ENCODE data around the gene ART4. TPM values are rescaled to one million over a fixed set of nuclear protein-coding genes. Genes with fewer than 3 reads are reported as not detected.

ART4 gene
- total and polyA plus RNA-seq, 2 donors (not counting 3 experiments of a cell fraction or from before 2014, with no cell fraction given): 12.5 to 54.7 TPM

DNA sequence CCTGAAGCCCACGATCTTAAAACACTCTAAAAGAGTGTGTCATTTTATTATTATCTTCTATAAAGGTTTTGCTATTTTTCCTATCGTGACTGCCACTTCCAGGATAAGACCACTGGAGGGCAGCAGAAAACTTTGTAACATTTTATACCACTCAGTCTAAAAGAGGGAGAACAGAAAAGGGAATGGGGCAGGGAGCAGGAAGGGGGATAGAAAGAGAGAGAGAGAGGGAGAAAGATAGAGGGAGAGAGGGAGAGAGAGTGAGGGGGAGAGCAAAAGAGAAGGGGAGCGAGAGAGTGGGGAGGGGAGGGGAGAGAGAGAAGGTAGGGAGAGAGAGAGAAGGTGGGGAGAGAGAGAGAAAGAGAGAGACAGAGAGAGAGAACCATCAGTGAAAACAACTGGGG lies 2.0 kb upstream of the ART4 start:
- no peaks in the 10 kb centered on the region for H4K20me1 ChIP-seq (replicated peaks; ENCODE audit: control insufficient read depth, extremely low read depth, insufficient read depth, low read length)
- no peak overlapping the region for H3K9ac ChIP-seq (replicated peaks; ENCODE audit: extremely low read depth, insufficient read depth, low read length)
- H3K79me2 ChIP-seq (ENCODE audit: control insufficient read depth, insufficient read depth, low read length): peaks cover 15% of the 10 kb centered on the region
- dilution Hi-C loops (cut with MboI; ENCODE audit: extremely low pct_ligation_motif_present, low sequenced_read_pairs): no loop called here
- H3K9me3 ChIP-seq (replicated peaks; ENCODE audit: control insufficient read depth, insufficient read depth, low read length): no peaks in the 10 kb centered on the region
- DNase-seq (ENCODE audit: low read depth, low spot score) (peak; percentile 81), FAIRE-seq (peak; percentile 47)
- H3K9me1 ChIP-seq (replicated peaks; ENCODE audit: control insufficient read depth, extremely low read depth, insufficient read depth, low read length): no peaks in the 10 kb centered on the region
- CTCF ChIA-PET: interaction anchor here (0.7 to 7.4 kb wide), 16 partner anchors 11 to 382 kb away, joined by 3 to 97 read pairs (median 6); partner anchors contain the start of genes ARHGDIB and RERG
- POLR2A ChIA-PET: no interaction called here
- H3K27ac ChIP-seq (ENCODE audit: insufficient read depth, low read depth, low read length): no peak overlapping the region
- peaks cover 68% of the 10 kb centered on the region for H3K4me1 ChIP-seq (ENCODE audit: control insufficient read depth, extremely low read depth, insufficient read depth, low read length)
- TF ChIP-seq POLR2AphosphoS5 (IDR thresholded peaks at IDR 0.05; ENCODE audit: insufficient read depth, low read depth, low read length): no peak
- TF ChIP-seq CTCF (IDR thresholded peaks at IDR 0.05; ENCODE audit: extremely low read depth in 1 of 2, insufficient read depth in 1 of 2, low read depth in 1 of 2, low read length in 2 of 2): peak; percentile 55 to 61
- H3K4me2 ChIP-seq (ENCODE audit: insufficient read depth, low read length): no peak overlapping the region
- H3K4me3 ChIP-seq (replicated peaks in 1 of 3; ENCODE audit: insufficient read depth in 1 of 3, low read depth in 1 of 3, low read length in 3 of 3): no peak overlapping the region
- no TSS peak for BruUV-seq (replicated peaks)
- H3K36me3 ChIP-seq (ENCODE audit: control insufficient read depth in 2 of 2, extremely low read depth in 1 of 2, insufficient read depth in 2 of 2, low read length in 2 of 2): peaks cover 0 to 5% of the 10 kb centered on the region in 2 experiments
- intact Hi-C loops (cut with micrococcal nuclease): loop anchor here (1.0 to 2.0 kb wide), 12 partner anchors 34 to 424 kb away; partner anchors contain the start of genes ARHGDIB, C12orf60, RERG and WBP11
- H3K27me3 ChIP-seq (ENCODE audit: control insufficient read depth in 2 of 2, insufficient read depth in 2 of 2, low read length in 2 of 2): no peaks in the 10 kb centered on the region
- H2AFZ ChIP-seq (ENCODE audit: low read depth, low read length): peak overlapping the region; percentile 72

DNA sequence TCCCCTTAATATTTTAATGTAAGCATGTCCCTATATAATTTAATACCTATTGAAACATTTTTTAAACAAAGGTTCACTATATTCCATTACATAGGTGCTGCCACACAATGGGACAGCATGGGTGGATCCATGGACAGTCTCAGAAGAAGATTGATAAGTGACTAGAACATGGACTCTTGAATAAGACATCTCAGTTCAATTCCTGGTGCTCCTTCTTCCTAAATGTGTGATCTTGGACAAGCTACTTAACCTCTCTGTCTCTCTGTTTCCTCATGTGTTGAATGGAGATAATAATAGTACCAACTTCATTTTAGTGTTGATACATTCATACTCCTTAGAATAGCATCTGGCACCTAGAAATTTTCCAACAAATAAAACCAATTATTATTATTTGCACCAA lies 1.1 kb upstream of the ART4 start:
- TF ChIP-seq EZH2 (IDR thresholded peaks at IDR 0.05; ENCODE audit: borderline replicate concordance, low read depth, low read length, severe bottlenecking): no peak
- no peak for TF ChIP-seq POLR2A (IDR thresholded peaks at IDR 0.05; ENCODE audit: low read depth, low read length)
- no peak for TF ChIP-seq MYC (IDR thresholded peaks at IDR 0.05; ENCODE audit: low read depth, low read length)
- no peak for TF ChIP-seq FOS (IDR thresholded peaks at IDR 0.05; ENCODE audit: borderline replicate concordance, insufficient read depth, low read length)
- no peak for TF ChIP-seq GATA2 (IDR thresholded peaks at IDR 0.05; ENCODE audit: insufficient read depth, insufficient read length, low read depth, low read length)
- TF ChIP-seq, protein P1, sequence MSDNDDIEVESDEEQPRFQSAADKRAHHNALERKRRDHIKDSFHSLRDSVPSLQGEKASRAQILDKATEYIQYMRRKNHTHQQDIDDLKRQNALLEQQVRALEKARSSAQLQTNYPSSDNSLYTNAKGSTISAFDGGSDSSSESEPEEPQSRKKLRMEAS (IDR thresholded peaks at IDR 0.05; ENCODE audit: insufficient read depth, insufficient read length): no peak
- no peak for TF ChIP-seq CTCF (IDR thresholded peaks at IDR 0.05; ENCODE audit: extremely low read depth in 1 of 2, insufficient read depth in 1 of 2, low read depth in 1 of 2, low read length in 2 of 2)
- no peak for TF ChIP-seq POLR2AphosphoS5 (IDR thresholded peaks at IDR 0.05; ENCODE audit: insufficient read depth, low read depth, low read length)
- TF ChIP-seq JUN (IDR thresholded peaks at IDR 0.05; ENCODE audit: borderline replicate concordance, insufficient read depth, insufficient read length, low read depth): no peak
- intact Hi-C loops (cut with micrococcal nuclease): loop anchor here (2.0 kb wide), 2 partner anchors 142 to 308 kb away; no protein-coding TSS in a partner anchor
- no peak overlapping the region for H3K4me2 ChIP-seq (ENCODE audit: insufficient read depth, low read length)
- H3K9me3 ChIP-seq (replicated peaks; ENCODE audit: control insufficient read depth, insufficient read depth, low read length): no peaks in the 10 kb centered on the region
- CTCF ChIA-PET: interaction anchor here (1.7 to 7.4 kb wide), 5 partner anchors 11 to 377 kb away, joined by 8 to 97 read pairs (median 15); partner anchors contain the start of gene RERG
- peaks cover 60% of the 10 kb centered on the region for H3K4me1 ChIP-seq (ENCODE audit: control insufficient read depth, extremely low read depth, insufficient read depth, low read length)
- H4K20me1 ChIP-seq (replicated peaks; ENCODE audit: control insufficient read depth, extremely low read depth, insufficient read depth, low read length): no peaks in the 10 kb centered on the region
- peaks cover 16% of the 10 kb centered on the region for H3K79me2 ChIP-seq (ENCODE audit: control insufficient read depth, insufficient read depth, low read length)
- no peak overlapping the region for H3K9ac ChIP-seq (replicated peaks; ENCODE audit: extremely low read depth, insufficient read depth, low read length)
- no peak overlapping the region for H3K27ac ChIP-seq (ENCODE audit: insufficient read depth, low read depth, low read length)
- no peak overlapping the region for H3K4me3 ChIP-seq (replicated peaks in 1 of 3; ENCODE audit: insufficient read depth in 1 of 3, low read depth in 1 of 3, low read length in 3 of 3)
- no peaks in the 10 kb centered on the region for H3K27me3 ChIP-seq (ENCODE audit: control insufficient read depth in 2 of 2, insufficient read depth in 2 of 2, low read length in 2 of 2)
- FAIRE-seq: no peak
- POLR2A ChIA-PET: interaction anchor here (0.6 kb wide), 1 partner anchor 42 kb away, joined by 6 read pairs; no protein-coding TSS in a partner anchor
- dilution Hi-C loops (cut with MboI; ENCODE audit: extremely low pct_ligation_motif_present, low sequenced_read_pairs): no loop called here
- peaks cover 0 to 6% of the 10 kb centered on the region in 2 experiments for H3K36me3 ChIP-seq (ENCODE audit: control insufficient read depth in 2 of 2, extremely low read depth in 1 of 2, insufficient read depth in 2 of 2, low read length in 2 of 2)
- DNase-seq (ENCODE audit: low read depth, low spot score): no peak
- H3K9me1 ChIP-seq (replicated peaks; ENCODE audit: control insufficient read depth, extremely low read depth, insufficient read depth, low read length): no peaks in the 10 kb centered on the region
- BruUV-seq (replicated peaks): no TSS peak
- H2AFZ ChIP-seq (ENCODE audit: low read depth, low read length): no peak overlapping the region
